Stomach (tissue), 4 donors: Measurements from ENCODE around the gene MOB2.

Experiments used
- CTCF ChIP-seq, 7 experiments: fragments of 450-650 bp in 4 of 7; fragments of 200-600 bp in 3 of 7; sonication (generic) in 3 of 7; IDR thresholded peaks; one replicate each; pipeline ENCODE4 v1.5.1; 2016 to 2019; ENCODE audit warnings: antibody characterized with exemption in 7 of 7, control low read depth in 2 of 7, mild to moderate bottlenecking in 1 of 7
- EP300 ChIP-seq: sonication (generic); formaldehyde crosslinking; IDR thresholded peaks from one replicate; pipeline ENCODE4 v1.6.1; 2017; ENCODE audit warnings: antibody characterized with exemption
- POLR2A ChIP-seq, 4 donors: fragments of 450-650 bp; IDR thresholded peaks; one replicate each; pipeline ENCODE4 v1.6.1; 2016; ENCODE audit warnings: antibody characterized with exemption in 4 of 4, control low read depth in 2 of 4, mild to moderate bottlenecking in 1 of 4, moderate library complexity in 1 of 4
- POLR2AphosphoS5 ChIP-seq, 3 donors: sonication (generic); formaldehyde crosslinking; IDR thresholded peaks; one replicate each; pipeline ENCODE4 v1.6.1; 2016; ENCODE audit warnings: antibody characterized with exemption in 3 of 3

- TF ChIP-seq CTCF (IDR thresholded peaks at IDR 0.05) (no peak), POLR2A (IDR thresholded peaks at IDR 0.05) (no peak), EP300 (no peak), POLR2AphosphoS5 (IDR thresholded peaks at IDR 0.05) (no peak)
Measured at GRCh38 chr11:1479678-1480118, 6.9 kb downstream of the MOB2 start.
